Measurements from ENCODE around the gene ZNF710.

DNA sequence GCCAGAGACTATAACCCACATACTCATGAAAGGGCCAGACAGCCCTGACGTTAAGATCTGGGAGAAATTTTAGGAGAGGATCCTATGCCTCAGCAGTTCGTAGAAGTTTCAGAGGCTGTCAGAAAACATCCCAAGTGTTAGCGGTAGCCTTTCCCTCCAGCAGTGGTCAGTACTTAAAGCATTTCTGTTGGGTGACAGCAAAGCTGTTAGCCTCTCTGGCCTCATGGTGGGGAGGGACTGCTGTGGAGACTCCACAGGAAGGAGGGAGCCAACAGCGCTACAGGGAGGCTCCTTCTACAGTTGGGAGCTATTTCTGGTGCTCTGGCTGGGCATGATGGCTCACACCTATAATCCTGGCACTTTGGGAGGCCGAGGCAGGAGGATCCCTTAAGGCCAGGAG is 73.8 kb downstream of the ZNF710 start:
- TF ChIP-seq, protein P1, sequence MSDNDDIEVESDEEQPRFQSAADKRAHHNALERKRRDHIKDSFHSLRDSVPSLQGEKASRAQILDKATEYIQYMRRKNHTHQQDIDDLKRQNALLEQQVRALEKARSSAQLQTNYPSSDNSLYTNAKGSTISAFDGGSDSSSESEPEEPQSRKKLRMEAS (IDR thresholded peaks at IDR 0.05): no peak
- TF ChIP-seq, protein P2, sequence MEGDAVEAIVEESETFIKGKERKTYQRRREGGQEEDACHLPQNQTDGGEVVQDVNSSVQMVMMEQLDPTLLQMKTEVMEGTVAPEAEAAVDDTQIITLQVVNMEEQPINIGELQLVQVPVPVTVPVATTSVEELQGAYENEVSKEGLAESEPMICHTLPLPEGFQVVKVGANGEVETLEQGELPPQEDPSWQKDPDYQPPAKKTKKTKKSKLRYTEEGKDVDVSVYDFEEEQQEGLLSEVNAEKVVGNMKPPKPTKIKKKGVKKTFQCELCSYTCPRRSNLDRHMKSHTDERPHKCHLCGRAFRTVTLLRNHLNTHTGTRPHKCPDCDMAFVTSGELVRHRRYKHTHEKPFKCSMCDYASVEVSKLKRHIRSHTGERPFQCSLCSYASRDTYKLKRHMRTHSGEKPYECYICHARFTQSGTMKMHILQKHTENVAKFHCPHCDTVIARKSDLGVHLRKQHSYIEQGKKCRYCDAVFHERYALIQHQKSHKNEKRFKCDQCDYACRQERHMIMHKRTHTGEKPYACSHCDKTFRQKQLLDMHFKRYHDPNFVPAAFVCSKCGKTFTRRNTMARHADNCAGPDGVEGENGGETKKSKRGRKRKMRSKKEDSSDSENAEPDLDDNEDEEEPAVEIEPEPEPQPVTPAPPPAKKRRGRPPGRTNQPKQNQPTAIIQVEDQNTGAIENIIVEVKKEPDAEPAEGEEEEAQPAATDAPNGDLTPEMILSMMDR (IDR thresholded peaks at IDR 0.05 in 2 of 3, conservative IDR thresholded peaks at IDR 0.05 in 1 of 3; ENCODE audit: borderline replicate concordance in 1 of 3, insufficient read depth in 1 of 3, low read depth in 2 of 3, low read length in 2 of 3): no peak
- TF ChIP-seq POLR2A (IDR thresholded peaks at IDR 0.05; ENCODE audit: borderline replicate concordance, extremely low read depth, insufficient read depth, insufficient read length) (no peak), EZH2 (IDR thresholded peaks at IDR 0.05) (no peak), CEBPB (IDR thresholded peaks at IDR 0.05; ENCODE audit: low read depth) (no peak), POLR2AphosphoS5 (IDR thresholded peaks at IDR 0.05; ENCODE audit: low read depth, low read length) (no peak), SRF (IDR thresholded peaks at IDR 0.05; ENCODE audit: low read depth) (no peak), ZFX (IDR thresholded peaks at IDR 0.05) (no peak)
- TF ChIP-seq, protein P3, sequence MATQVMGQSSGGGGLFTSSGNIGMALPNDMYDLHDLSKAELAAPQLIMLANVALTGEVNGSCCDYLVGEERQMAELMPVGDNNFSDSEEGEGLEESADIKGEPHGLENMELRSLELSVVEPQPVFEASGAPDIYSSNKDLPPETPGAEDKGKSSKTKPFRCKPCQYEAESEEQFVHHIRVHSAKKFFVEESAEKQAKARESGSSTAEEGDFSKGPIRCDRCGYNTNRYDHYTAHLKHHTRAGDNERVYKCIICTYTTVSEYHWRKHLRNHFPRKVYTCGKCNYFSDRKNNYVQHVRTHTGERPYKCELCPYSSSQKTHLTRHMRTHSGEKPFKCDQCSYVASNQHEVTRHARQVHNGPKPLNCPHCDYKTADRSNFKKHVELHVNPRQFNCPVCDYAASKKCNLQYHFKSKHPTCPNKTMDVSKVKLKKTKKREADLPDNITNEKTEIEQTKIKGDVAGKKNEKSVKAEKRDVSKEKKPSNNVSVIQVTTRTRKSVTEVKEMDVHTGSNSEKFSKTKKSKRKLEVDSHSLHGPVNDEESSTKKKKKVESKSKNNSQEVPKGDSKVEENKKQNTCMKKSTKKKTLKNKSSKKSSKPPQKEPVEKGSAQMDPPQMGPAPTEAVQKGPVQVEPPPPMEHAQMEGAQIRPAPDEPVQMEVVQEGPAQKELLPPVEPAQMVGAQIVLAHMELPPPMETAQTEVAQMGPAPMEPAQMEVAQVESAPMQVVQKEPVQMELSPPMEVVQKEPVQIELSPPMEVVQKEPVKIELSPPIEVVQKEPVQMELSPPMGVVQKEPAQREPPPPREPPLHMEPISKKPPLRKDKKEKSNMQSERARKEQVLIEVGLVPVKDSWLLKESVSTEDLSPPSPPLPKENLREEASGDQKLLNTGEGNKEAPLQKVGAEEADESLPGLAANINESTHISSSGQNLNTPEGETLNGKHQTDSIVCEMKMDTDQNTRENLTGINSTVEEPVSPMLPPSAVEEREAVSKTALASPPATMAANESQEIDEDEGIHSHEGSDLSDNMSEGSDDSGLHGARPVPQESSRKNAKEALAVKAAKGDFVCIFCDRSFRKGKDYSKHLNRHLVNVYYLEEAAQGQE (IDR thresholded peaks at IDR 0.05; ENCODE audit: low read depth): no peak
